Psoas muscle (tissue), 8 donors: ENCODE data around the gene KNL1. TPM values are rescaled to one million over a fixed set of nuclear protein-coding genes. Genes with fewer than 3 reads are reported as not detected.
"Not testable (repeated sequence)": the region's sequence is repeated elsewhere in the genome, so short reads cannot be mapped to it uniquely, and the experiment has no call there.

Experiments used
- ATAC-seq, 4 donors: fragments of 200-7000 bp; cut with Tn5 transposase; one replicate each; pipeline ENCODE4 v1.9.1; 2020; ENCODE audit warnings: moderate library complexity in 3 of 4, mild to moderate bottlenecking in 2 of 4
- DNase-seq, 2 donors: peaks; one replicate each; pipeline ENCODE4 v3.0.0-alpha.2; 2020
- H3K27ac ChIP-seq: fragments of 200-600 bp; one replicate; pipeline ENCODE4 v1.8.0; 2022
- H3K27me3 ChIP-seq, 3 donors: fragments of 200-600 bp in 1 of 3; one replicate each; pipeline versions ENCODE4 v1.6.1 to v1.8.0; 2013 to 2022; ENCODE audit warnings: low read length in 2 of 3, mild to moderate bottlenecking in 2 of 3, moderate library complexity in 1 of 3; ENCODE audit not compliant: insufficient read depth in 3 of 3
- H3K36me3 ChIP-seq, 2 donors: fragments of 200-600 bp in 1 of 2; one replicate each; pipeline versions ENCODE4 v1.6.1 to v1.8.0; 2013 to 2022; ENCODE audit warnings: low read depth in 1 of 2, mild to moderate bottlenecking in 1 of 2, moderate library complexity in 1 of 2; ENCODE audit not compliant: insufficient read depth in 1 of 2
- H3K4me1 ChIP-seq: fragments of 200-600 bp; one replicate; pipeline ENCODE4 v1.8.0; 2022
- H3K4me3 ChIP-seq: fragments of 200-600 bp; one replicate; pipeline ENCODE4 v1.8.0; 2022; ENCODE audit warnings: mild to moderate bottlenecking
- H3K9me3 ChIP-seq: fragments of 200-600 bp; one replicate; pipeline ENCODE4 v1.8.0; 2022
- WGBS, 3 donors: extraction: QIAGEN DNeasy Blood & Tissue Kit; methylation state at CpG; one replicate each; pipeline versions ENCODE4 v1.1.6 to v1.1.7; 2013; 5-methylcytosine and 5-hydroxymethylcytosine counted together
- intact Hi-C, 2 donors: fragments of 100-400 bp; cut with DNase I; formaldehyde crosslinking; loops; one replicate each; pipeline versions ENCODE4 v1.11.0 to v1.14.2; 2022
- polyA plus RNA-seq, 3 donors: library from polyadenylated mRNA; stranded (reverse); fragments of 200-250 nt; gene quantifications; one replicate each; pipeline ENCODE4 v1.2.3, GENCODE V29; 2013
- total RNA-seq, 4 donors: library from RNA; stranded (reverse); fragmentation: NEBNext Ultra II Directional in 2 of 4; extraction: Animal tissue kit (Norgen Biotek cat#: 25700) in 2 of 4; gene quantifications; one replicate each; pipeline versions ENCODE4 v1.2.1 to v1.2.4, GENCODE V29; 2021 to 2023
- TF ChIP-seq, protein P1 (sequence below): fragments of 200-600 bp; IDR thresholded peaks from one replicate; pipeline ENCODE4 v1.8.0; 2022; ENCODE audit warnings: antibody characterized with exemption
- donor health status: healthy with polysubstance abuse.
- donor health status: DM: no; HTN: no; CAD: no; lungs with moderate emphysema.
- donor health status: Bipolar disorder and iron deficiency.
- donor health status: healthy.
- donor health status: DM: yes; HTN: yes; CAD: no.
- donor health status: DM: no; HTN: no; CAD: no.
- donor health status: DM: no; HTN: no; CAD: no.
- donor health status: DM: yes; HTN: yes; CAD: no.

KNL1 gene
- total and polyA plus RNA-seq, 7 donors = 0.03 to 0.50 (median 0.18) TPM; not detected in 2

DNA sequence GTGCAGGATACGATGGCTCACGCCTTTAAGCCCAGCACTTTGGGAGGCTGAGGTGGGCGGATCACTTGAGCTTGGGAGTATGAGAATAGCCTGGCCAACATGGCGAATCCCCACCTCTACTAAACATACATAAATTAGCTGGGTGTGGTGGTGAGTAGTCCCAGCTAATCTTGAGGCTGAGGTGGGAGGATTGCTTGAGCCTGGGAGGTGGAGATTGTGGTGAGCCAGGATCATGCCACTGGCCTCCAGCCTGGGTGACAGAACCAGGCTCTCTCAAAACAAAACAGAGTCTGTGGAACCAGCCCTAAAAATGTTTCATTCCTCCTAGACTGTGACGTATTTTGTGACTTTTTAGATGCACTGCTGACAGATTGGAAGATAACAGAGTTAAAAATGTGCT lies 66.6 kb downstream of the KNL1 start:
- no peaks in the 10 kb centered on the region for H3K9me3 ChIP-seq
- TF ChIP-seq, protein P1, sequence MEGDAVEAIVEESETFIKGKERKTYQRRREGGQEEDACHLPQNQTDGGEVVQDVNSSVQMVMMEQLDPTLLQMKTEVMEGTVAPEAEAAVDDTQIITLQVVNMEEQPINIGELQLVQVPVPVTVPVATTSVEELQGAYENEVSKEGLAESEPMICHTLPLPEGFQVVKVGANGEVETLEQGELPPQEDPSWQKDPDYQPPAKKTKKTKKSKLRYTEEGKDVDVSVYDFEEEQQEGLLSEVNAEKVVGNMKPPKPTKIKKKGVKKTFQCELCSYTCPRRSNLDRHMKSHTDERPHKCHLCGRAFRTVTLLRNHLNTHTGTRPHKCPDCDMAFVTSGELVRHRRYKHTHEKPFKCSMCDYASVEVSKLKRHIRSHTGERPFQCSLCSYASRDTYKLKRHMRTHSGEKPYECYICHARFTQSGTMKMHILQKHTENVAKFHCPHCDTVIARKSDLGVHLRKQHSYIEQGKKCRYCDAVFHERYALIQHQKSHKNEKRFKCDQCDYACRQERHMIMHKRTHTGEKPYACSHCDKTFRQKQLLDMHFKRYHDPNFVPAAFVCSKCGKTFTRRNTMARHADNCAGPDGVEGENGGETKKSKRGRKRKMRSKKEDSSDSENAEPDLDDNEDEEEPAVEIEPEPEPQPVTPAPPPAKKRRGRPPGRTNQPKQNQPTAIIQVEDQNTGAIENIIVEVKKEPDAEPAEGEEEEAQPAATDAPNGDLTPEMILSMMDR = no peak

DNA sequence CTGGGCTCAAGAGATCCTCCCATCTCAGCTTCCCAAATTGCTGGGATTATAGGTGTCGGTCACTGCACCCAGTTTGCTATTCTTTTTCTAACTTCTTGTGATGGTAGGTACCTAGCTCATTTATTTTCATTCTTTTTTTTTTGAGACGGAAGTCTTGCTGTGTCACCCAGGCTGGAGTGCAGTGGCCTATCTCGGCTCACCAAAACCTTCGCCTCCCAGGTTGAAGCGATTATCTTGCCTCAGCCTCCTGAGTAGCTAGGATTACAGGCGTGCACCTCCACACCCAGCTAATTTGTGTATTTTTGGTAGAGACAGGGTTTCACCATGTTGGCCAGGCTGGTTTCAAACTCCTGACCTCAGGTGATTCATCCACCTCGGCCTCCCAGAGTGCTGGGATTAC lies 70.9 kb downstream of the KNL1 start:
- no peak overlapping the region for H3K27ac ChIP-seq
- no peaks in the 10 kb centered on the region for H3K27me3 ChIP-seq
- TF ChIP-seq, protein P1 = no peak
- H3K36me3 ChIP-seq = no peaks in the 10 kb centered on the region
- DNase-seq = no peak
- H3K4me1 ChIP-seq = no peaks in the 10 kb centered on the region
- no peak overlapping the region for H3K4me3 ChIP-seq
- ATAC-seq = no peak
- no peaks in the 10 kb centered on the region for H3K9me3 ChIP-seq
- intact Hi-C loops = no loop called here
- 95 to 97% (median 96%) methylated on average over 7 of the region's 7 CpGs for WGBS, 3 donors

More for the DNA sequence above, 66.6 kb downstream of the KNL1 start:
- intact Hi-C loops = no loop called here
- no peak for ATAC-seq
- no peak overlapping the region for H3K27ac ChIP-seq
- no peak for DNase-seq
- H3K4me3 ChIP-seq = no peak overlapping the region
- no peaks in the 10 kb centered on the region for H3K27me3 ChIP-seq
- H3K36me3 ChIP-seq = no peaks in the 10 kb centered on the region
- no peaks in the 10 kb centered on the region for H3K4me1 ChIP-seq
- WGBS, 3 donors = 94 to 100% (median 95%) methylated on average over 5 of the region's 5 CpGs

DNA sequence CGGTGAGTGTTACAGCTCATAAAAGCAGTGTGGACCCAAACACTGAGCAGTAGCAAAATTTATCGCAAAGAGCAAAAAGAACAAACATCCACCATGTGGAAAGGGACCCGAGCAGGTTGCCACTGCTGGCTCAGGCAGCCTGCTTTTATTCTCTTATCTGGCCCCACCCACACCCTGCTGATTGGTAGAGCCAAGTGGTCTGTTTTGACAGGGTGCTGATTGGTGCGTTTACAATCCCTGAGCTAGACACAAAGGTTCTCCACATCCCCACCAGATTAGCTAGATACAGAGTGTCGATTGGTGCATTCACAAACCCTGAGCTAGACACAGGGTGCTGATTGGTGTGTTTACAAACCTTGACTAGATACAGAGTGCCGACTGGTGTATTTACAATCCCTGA lies 82.2 kb downstream of the KNL1 start:
- not testable (repeated sequence) for H3K4me1 ChIP-seq, H3K27ac ChIP-seq, H3K9me3 ChIP-seq, H3K36me3 ChIP-seq, ATAC-seq, H3K4me3 ChIP-seq, DNase-seq, H3K27me3 ChIP-seq
- intact Hi-C loops = loop anchor here in 1 of 2 donors (5.0 kb wide), 1 partner anchor 216 kb away; the partner anchor contains the start of gene VPS18
- 84 to 89% (median 84%) methylated on average over 6 of the region's 6 CpGs for WGBS, 3 donors

DNA sequence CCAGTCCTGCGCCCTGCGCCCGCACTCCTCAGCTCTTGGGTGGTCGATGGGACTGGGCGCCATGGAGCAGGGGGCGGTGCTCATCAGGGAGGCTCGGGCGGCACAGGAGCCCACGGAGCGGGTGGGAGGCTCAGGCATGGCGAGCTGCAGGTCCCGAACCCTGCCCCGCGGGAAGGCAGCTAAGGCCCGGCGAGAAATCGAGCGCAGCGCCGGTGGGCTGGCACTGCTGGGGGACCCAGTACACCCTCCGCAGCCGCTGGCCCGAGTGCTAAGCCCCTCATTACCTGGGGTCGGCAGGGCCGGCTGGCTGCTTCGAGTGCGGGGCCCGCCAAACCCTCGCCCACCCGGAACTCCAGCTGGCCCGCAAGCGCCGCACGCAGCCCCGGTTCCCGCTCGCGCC lies 82.9 kb downstream of the KNL1 start:
- intact Hi-C loops = loop anchor here in 1 of 2 donors (5.0 kb wide), 1 partner anchor 215 kb away; the partner anchor contains the start of gene VPS18
- DNase-seq, H3K4me1 ChIP-seq, ATAC-seq, H3K9me3 ChIP-seq, H3K27me3 ChIP-seq, H3K36me3 ChIP-seq, H3K27ac ChIP-seq, H3K4me3 ChIP-seq: not testable (repeated sequence)
- 95 to 96% (median 95%) methylated on average over 17 to 30 of the region's 38 CpGs for WGBS, 3 donors

DNA sequence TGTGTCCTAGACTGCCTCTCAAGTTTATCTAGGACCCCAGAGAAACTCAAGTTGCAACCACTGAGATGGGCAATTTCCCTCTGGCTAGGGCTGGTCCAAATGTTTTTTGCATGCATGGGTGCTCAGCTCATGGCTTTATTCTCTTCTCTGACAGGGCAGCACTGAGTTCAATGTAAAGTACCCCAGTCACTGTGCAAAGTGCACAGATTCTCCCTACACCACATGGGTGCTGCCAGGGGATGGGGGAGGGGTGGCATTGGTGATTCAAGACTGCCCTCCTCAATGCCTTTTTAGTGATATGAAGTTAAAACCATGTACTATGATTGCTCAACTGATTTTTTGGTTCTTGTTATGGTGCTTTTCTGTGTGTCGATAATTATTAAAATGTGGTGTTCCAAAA lies 86.1 kb downstream of the KNL1 start:
- Histone ChIP-seq H3K36me3 (no peaks in the 10 kb centered on the region), H3K27me3 (no peaks in the 10 kb centered on the region), H3K27ac (no peak overlapping the region), H3K4me3 (no peak overlapping the region), H3K4me1 (no peaks in the 10 kb centered on the region), H3K9me3 (no peaks in the 10 kb centered on the region)
- 93 to 97% (median 94%) methylated on average over 1 of the region's 1 CpG for WGBS, 3 donors
- ATAC-seq (no peak), DNase-seq (no peak)
- intact Hi-C loops = no loop called here
- TF ChIP-seq, protein P1 = no peak

DNA sequence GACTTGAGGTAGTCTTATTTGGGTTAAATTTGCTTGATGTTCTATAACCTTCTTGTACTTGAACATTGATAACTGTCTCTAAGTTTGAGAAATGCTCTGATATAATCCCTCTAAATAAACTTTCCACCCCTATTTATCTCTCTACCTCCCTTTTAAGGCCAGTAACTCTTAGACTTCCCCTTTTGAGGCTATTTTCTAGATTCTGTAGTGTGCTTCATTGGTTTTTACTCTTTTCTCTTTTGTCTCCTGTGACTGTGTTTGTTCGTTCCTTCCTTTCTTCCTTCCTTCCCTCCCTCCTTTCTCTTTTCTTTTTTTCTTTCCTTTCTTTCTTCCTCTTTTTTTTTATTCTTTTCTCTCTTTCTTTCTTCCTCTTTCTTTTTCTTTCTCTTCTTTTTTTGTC lies 86.9 kb downstream of the KNL1 start:
- 59 to 65% (median 62%) methylated on average over 1 of the region's 1 CpG for WGBS, 3 donors
- H3K4me3 ChIP-seq, H3K9me3 ChIP-seq, H3K4me1 ChIP-seq, intact Hi-C loops, DNase-seq, H3K36me3 ChIP-seq, H3K27me3 ChIP-seq, H3K27ac ChIP-seq, ATAC-seq: not testable (repeated sequence)
